Stimulated activated CD8-positive, alpha-beta memory T cell treated with anti-CD3 and anti-CD28 coated beads, Interleukin-7, amount 100 ng/mL, for 24 hours (primary cell): ENCODE measurements around the gene CFI.
"Not testable (repeated sequence)": the region's sequence is repeated elsewhere in the genome, so short reads cannot be mapped to it uniquely, and the experiment has no call there.

Experiments
- DNase-seq: peaks from one replicate; pipeline ENCODE4 v3.0.0-alpha.2; 2020; ENCODE audit warnings: low read depth

Gene CFI

GRCh38 chr4:109795059-109795458 lies 6.7 kb downstream of the CFI start:
- DNase-seq: no peak

GRCh38 chr4:109787807-109788206 lies 14.0 kb downstream of the CFI start:
- no peak for DNase-seq

- DNase-seq: no peak
Observed at GRCh38 chr4:109786846-109787245, 15.0 kb downstream of the CFI start.

- DNase-seq: not testable (repeated sequence)
Observed at GRCh38 chr4:109782092-109782491, 19.7 kb downstream of the CFI start.

- no peak for DNase-seq
Observed at GRCh38 chr4:109764789-109765402, 36.9 kb downstream of the CFI start.

- no peak for DNase-seq
Observed at GRCh38 chr4:109764376-109764775, 37.4 kb downstream of the CFI start.

GRCh38 chr4:109760682-109761081 lies 41.1 kb downstream of the CFI start:
- DNase-seq: no peak

- DNase-seq: no peak
Observed at GRCh38 chr4:109755656-109756055, 46.1 kb downstream of the CFI start.

GRCh38 chr4:109754093-109754857 lies 47.5 kb downstream of the CFI start:
- DNase-seq: no peak

GRCh38 chr4:109752525-109752924 lies 49.3 kb downstream of the CFI start:
- DNase-seq: no peak

GRCh38 chr4:109751852-109752251 lies 49.9 kb downstream of the CFI start:
- no peak for DNase-seq

GRCh38 chr4:109750652-109751244 lies 51.1 kb downstream of the CFI start:
- DNase-seq: no peak

- no peak for DNase-seq
Observed at GRCh38 chr4:109749388-109750082, 52.3 kb downstream of the CFI start.

GRCh38 chr4:109748114-109748513 lies 53.7 kb downstream of the CFI start:
- DNase-seq: no peak

- DNase-seq: no peak
Observed at GRCh38 chr4:109746728-109747127, 55.1 kb downstream of the CFI start.

- no peak for DNase-seq
Observed at GRCh38 chr4:109745830-109746229, 56.0 kb downstream of the CFI start.

GRCh38 chr4:109739547-109739946 lies 62.3 kb downstream of the CFI start:
- DNase-seq: no peak

- DNase-seq: no peak
Observed at GRCh38 chr4:109738104-109738872, 63.5 kb downstream of the CFI start.

GRCh38 chr4:109735566-109736365 lies 66.0 kb downstream of the CFI start:
- DNase-seq: no peak

GRCh38 chr4:109733728-109734127 lies 68.1 kb downstream of the CFI start:
- no peak for DNase-seq
